ENCODE data around the gene CCDC181.
A peak's percentile ranks its signal among the peaks of the same experiment; 100 is the strongest.

Gene CCDC181

DNA sequence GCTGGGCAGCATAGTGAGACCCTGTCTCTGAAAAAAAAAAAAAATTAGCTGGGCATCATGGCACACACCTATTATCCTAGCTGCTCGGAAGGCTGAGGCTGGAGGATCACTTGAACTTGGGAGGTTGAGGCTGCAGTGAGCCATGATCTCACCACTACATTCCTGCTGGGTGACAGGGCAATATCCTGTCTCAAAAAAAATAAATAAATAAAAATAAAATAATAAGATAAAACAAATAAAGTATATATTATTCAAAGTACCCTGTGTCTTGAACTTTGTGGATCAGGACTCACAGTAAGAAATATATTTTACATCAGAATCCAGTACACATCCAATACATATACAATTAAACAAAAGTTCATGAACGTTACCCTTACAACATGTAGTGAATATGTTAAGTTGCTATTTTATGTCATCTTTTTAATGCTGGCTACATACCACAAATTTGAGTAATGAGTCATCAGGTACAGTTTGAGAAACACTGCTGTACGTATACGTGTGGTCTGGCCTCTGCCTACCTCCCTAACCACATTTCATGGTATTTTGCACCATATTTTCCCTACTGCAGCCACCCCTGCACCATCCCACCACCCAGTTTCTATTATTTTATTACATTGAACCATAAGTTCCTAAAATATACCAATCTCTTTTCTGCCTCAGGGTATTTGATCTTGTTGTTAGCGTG, 64.1 kb downstream of the CCDC181 start:
- Histone ChIP-seq H2BK5ac (ENCODE audit: low read depth, low read length, poor library complexity, severe bottlenecking) (no peak overlapping the region), H3K23ac (ENCODE audit: low read length in 2 of 2) (no peak overlapping the region), H4K91ac (ENCODE audit: low read length) (no peak overlapping the region), H3K18ac (ENCODE audit: low read depth in 1 of 2, low read length in 2 of 2) (no peak overlapping the region), H3K4me3 (ENCODE audit: insufficient read depth in 1 of 2, low read depth in 1 of 2, low read length in 2 of 2) (no peak overlapping the region), H2BK120ac (ENCODE audit: low read depth, low read length) (no peak overlapping the region), H4K8ac (ENCODE audit: low read length) (no peak overlapping the region), H3K14ac (ENCODE audit: low read length in 2 of 2) (no peak overlapping the region), H3K27me3 (ENCODE audit: control insufficient read depth in 1 of 2, insufficient read depth in 1 of 2, low read length in 2 of 2) (no peaks in the 10 kb centered on the region), H2AFZ (ENCODE audit: low read depth, low read length) (no peak overlapping the region), H3K9me3 (ENCODE audit: control insufficient read depth, low read length) (no peaks in the 10 kb centered on the region), H2AK5ac (ENCODE audit: low read length, severe bottlenecking) (no peak overlapping the region), H2BK12ac (ENCODE audit: low read length in 2 of 2) (no peak overlapping the region), H3K36me3 (ENCODE audit: control insufficient read depth in 1 of 2, insufficient read depth in 2 of 2, low read depth in 1 of 2, low read length in 2 of 2) (no peaks in the 10 kb centered on the region), H3K4me2 (ENCODE audit: low read length, poor library complexity, severe bottlenecking) (no peak overlapping the region), H3K4me1 (ENCODE audit: control insufficient read depth, insufficient read depth, low read depth, low read length) (peaks cover 2% of the 10 kb centered on the region), H3K9ac (ENCODE audit: low read length) (no peak overlapping the region), H2BK15ac (ENCODE audit: low read depth, poor library complexity, severe bottlenecking) (no peak overlapping the region), H3K4ac (ENCODE audit: low read depth in 1 of 2, low read length in 2 of 2) (no peak overlapping the region), H3K79me1 (replicated peaks; ENCODE audit: low read length, poor library complexity, severe bottlenecking) (peaks cover 15% of the 10 kb centered on the region), H3K27ac (ENCODE audit: low read length, poor library complexity, severe bottlenecking) (peak overlapping the region; percentile 89)
- 27% methylated on average over 3 of the region's 5 CpGs for WGBS
- peak; percentile 81 for DNase-seq

DNA sequence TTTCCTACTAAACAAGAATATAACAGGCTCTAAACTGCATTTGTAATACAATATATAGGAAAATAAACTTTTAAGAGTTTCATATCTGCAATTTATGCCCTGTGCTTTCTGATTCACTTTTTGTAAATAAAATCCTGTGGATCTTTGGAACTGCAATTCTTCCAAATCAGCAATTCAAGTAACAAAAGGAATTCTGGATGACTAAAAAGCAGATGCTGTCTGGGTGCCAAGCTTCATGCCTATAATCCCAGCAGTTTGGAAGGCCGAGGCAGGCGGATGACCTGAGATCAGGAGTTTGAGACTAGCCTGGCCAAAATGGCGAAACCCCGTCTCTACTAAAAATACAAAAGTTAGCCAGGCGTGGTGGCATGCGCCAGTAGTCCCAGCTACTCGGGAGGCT, 66.0 kb downstream of the CCDC181 start:
- Histone ChIP-seq H3K9me3 (ENCODE audit: control insufficient read depth, low read length) (no peaks in the 10 kb centered on the region), H3K27ac (ENCODE audit: low read length, poor library complexity, severe bottlenecking) (no peak overlapping the region), H3K23ac (ENCODE audit: low read length in 2 of 2) (no peak overlapping the region), H2BK5ac (ENCODE audit: low read depth, low read length, poor library complexity, severe bottlenecking) (no peak overlapping the region), H2AK5ac (ENCODE audit: low read length, severe bottlenecking) (no peak overlapping the region), H4K91ac (ENCODE audit: low read length) (no peak overlapping the region), H3K4me2 (ENCODE audit: low read length, poor library complexity, severe bottlenecking) (no peak overlapping the region), H2BK12ac (ENCODE audit: low read length in 2 of 2) (no peak overlapping the region), H2BK15ac (ENCODE audit: low read depth, poor library complexity, severe bottlenecking) (no peak overlapping the region), H3K4me1 (ENCODE audit: control insufficient read depth, insufficient read depth, low read depth, low read length) (peaks cover 2% of the 10 kb centered on the region), H2BK120ac (ENCODE audit: low read depth, low read length) (no peak overlapping the region), H3K27me3 (ENCODE audit: control insufficient read depth in 1 of 2, insufficient read depth in 1 of 2, low read length in 2 of 2) (no peaks in the 10 kb centered on the region), H3K36me3 (ENCODE audit: control insufficient read depth in 1 of 2, insufficient read depth in 2 of 2, low read depth in 1 of 2, low read length in 2 of 2) (no peaks in the 10 kb centered on the region), H3K9ac (ENCODE audit: low read length) (peak overlapping the region; percentile 55), H3K14ac (ENCODE audit: low read length in 2 of 2) (no peak overlapping the region), H4K8ac (ENCODE audit: low read length) (no peak overlapping the region), H2AFZ (ENCODE audit: low read depth, low read length) (no peak overlapping the region), H3K4me3 (ENCODE audit: insufficient read depth in 1 of 2, low read depth in 1 of 2, low read length in 2 of 2) (no peak overlapping the region), H3K4ac (ENCODE audit: low read depth in 1 of 2, low read length in 2 of 2) (no peak overlapping the region), H3K79me1 (replicated peaks; ENCODE audit: low read length, poor library complexity, severe bottlenecking) (peaks cover 12% of the 10 kb centered on the region), H3K18ac (ENCODE audit: low read depth in 1 of 2, low read length in 2 of 2) (peak overlapping the region in 1 of 2 experiments; percentile 12)
- 96% methylated on average over 7 of the region's 7 CpGs for WGBS
- DNase-seq: no peak

DNA sequence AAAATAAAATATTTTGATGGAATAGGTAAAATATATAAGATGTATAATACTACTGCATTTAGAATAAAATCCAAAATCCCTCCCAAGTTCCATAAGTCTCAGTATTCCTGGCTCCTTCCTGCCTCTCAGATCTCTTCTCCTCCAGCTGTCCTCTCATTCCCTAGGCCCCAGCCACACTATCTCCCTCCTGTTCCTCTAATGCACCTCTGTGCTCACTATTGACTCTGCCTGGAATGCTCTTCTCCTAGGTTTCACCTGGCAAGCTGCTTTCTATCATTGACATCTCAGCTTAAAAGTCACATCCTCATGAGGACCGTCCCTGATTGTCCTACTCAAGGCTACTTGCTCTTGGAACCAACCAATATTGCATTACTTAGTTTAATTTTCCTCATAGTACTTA, 66.9 kb downstream of the CCDC181 start:
- no peak overlapping the region for H2BK120ac ChIP-seq (ENCODE audit: low read depth, low read length)
- H3K23ac ChIP-seq (ENCODE audit: low read length in 2 of 2): no peak overlapping the region
- H2AFZ ChIP-seq (ENCODE audit: low read depth, low read length): no peak overlapping the region
- no peak overlapping the region for H3K14ac ChIP-seq (ENCODE audit: low read length in 2 of 2)
- H4K91ac ChIP-seq (ENCODE audit: low read length): no peak overlapping the region
- H4K8ac ChIP-seq (ENCODE audit: low read length): peak overlapping the region; percentile 12
- H3K27ac ChIP-seq (ENCODE audit: low read length, poor library complexity, severe bottlenecking): no peak overlapping the region
- H3K4me3 ChIP-seq (ENCODE audit: insufficient read depth in 1 of 2, low read depth in 1 of 2, low read length in 2 of 2): no peak overlapping the region
- WGBS: 89% methylated on average over 1 of the region's 1 CpG
- H3K79me1 ChIP-seq (replicated peaks; ENCODE audit: low read length, poor library complexity, severe bottlenecking): peaks cover 13% of the 10 kb centered on the region
- H3K27me3 ChIP-seq (ENCODE audit: control insufficient read depth in 1 of 2, insufficient read depth in 1 of 2, low read length in 2 of 2): no peaks in the 10 kb centered on the region
- H3K4me2 ChIP-seq (ENCODE audit: low read length, poor library complexity, severe bottlenecking): no peak overlapping the region
- no peak overlapping the region for H3K4ac ChIP-seq (ENCODE audit: low read depth in 1 of 2, low read length in 2 of 2)
- no peak overlapping the region for H2BK12ac ChIP-seq (ENCODE audit: low read length in 2 of 2)
- H3K9ac ChIP-seq (ENCODE audit: low read length): no peak overlapping the region
- no peak overlapping the region for H2BK5ac ChIP-seq (ENCODE audit: low read depth, low read length, poor library complexity, severe bottlenecking)
- H2AK5ac ChIP-seq (ENCODE audit: low read length, severe bottlenecking): no peak overlapping the region
- no peak overlapping the region for H2BK15ac ChIP-seq (ENCODE audit: low read depth, poor library complexity, severe bottlenecking)
- no peaks in the 10 kb centered on the region for H3K9me3 ChIP-seq (ENCODE audit: control insufficient read depth, low read length)
- peak overlapping the region in 1 of 2 experiments; percentile 37 for H3K18ac ChIP-seq (ENCODE audit: low read depth in 1 of 2, low read length in 2 of 2)
- no peaks in the 10 kb centered on the region for H3K36me3 ChIP-seq (ENCODE audit: control insufficient read depth in 1 of 2, insufficient read depth in 2 of 2, low read depth in 1 of 2, low read length in 2 of 2)
- peaks cover 2% of the 10 kb centered on the region for H3K4me1 ChIP-seq (ENCODE audit: control insufficient read depth, insufficient read depth, low read depth, low read length)
- DNase-seq: no peak

DNA sequence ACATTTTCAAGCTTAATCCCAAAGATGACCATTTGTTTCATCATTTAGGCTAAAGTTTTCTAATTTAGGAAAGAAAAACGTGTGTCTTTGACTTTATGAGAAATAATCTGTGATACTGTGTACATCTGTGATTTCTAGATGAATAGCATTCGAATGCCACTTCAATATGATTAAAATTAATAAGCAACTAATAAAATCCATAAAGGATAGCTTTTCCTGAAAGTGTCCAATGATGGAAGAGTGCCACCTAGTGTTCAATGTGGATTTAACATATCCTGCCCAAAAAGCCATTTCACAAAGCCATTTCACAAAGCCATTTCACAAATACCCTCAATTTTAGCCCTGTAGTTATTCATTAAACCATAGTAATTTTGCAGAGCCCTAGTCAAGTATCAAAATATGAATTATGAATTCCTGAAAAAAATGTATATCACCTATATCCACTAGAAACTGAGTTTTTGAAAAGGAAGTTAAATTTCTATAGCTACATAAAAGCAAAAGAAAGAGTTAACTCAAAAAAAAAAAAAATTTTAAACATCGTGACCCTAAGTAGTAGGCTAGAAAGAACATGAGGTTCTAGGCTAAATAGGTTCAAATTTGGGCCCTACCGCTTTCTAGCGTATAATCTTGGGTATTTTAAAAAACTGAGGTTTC, 78.8 kb downstream of the CCDC181 start:
- peak; percentile 59 for DNase-seq
- H3K9me3 ChIP-seq (ENCODE audit: control insufficient read depth, low read length): no peaks in the 10 kb centered on the region
- H3K27me3 ChIP-seq (ENCODE audit: control insufficient read depth in 1 of 2, insufficient read depth in 1 of 2, low read length in 2 of 2): no peaks in the 10 kb centered on the region
- H3K79me1 ChIP-seq (replicated peaks; ENCODE audit: low read length, poor library complexity, severe bottlenecking): peaks cover 14% of the 10 kb centered on the region
- no peak overlapping the region for H3K4me3 ChIP-seq (ENCODE audit: insufficient read depth in 1 of 2, low read depth in 1 of 2, low read length in 2 of 2)
- H3K27ac ChIP-seq (ENCODE audit: low read length, poor library complexity, severe bottlenecking): no peak overlapping the region
- H4K8ac ChIP-seq (ENCODE audit: low read length): no peak overlapping the region
- H4K91ac ChIP-seq (ENCODE audit: low read length): no peak overlapping the region
- H3K23ac ChIP-seq (ENCODE audit: low read length in 2 of 2): no peak overlapping the region
- no peak overlapping the region for H3K4me2 ChIP-seq (ENCODE audit: low read length, poor library complexity, severe bottlenecking)
- H2AK5ac ChIP-seq (ENCODE audit: low read length, severe bottlenecking): no peak overlapping the region
- H3K14ac ChIP-seq (ENCODE audit: low read length in 2 of 2): no peak overlapping the region
- no peak overlapping the region for H2BK12ac ChIP-seq (ENCODE audit: low read length in 2 of 2)
- no peak overlapping the region for H3K18ac ChIP-seq (ENCODE audit: low read depth in 1 of 2, low read length in 2 of 2)
- no peak overlapping the region for H2AFZ ChIP-seq (ENCODE audit: low read depth, low read length)
- H3K4ac ChIP-seq (ENCODE audit: low read depth in 1 of 2, low read length in 2 of 2): no peak overlapping the region
- no peaks in the 10 kb centered on the region for H3K36me3 ChIP-seq (ENCODE audit: control insufficient read depth in 1 of 2, insufficient read depth in 2 of 2, low read depth in 1 of 2, low read length in 2 of 2)
- no peaks in the 10 kb centered on the region for H3K4me1 ChIP-seq (ENCODE audit: control insufficient read depth, insufficient read depth, low read depth, low read length)
- no peak overlapping the region for H2BK5ac ChIP-seq (ENCODE audit: low read depth, low read length, poor library complexity, severe bottlenecking)
- no peak overlapping the region for H2BK15ac ChIP-seq (ENCODE audit: low read depth, poor library complexity, severe bottlenecking)
- 100% methylated on average over 1 of the region's 5 CpGs for WGBS
- no peak overlapping the region for H2BK120ac ChIP-seq (ENCODE audit: low read depth, low read length)
- H3K9ac ChIP-seq (ENCODE audit: low read length): no peak overlapping the region

Data from mesenchymal stem cell (in vitro differentiated cells and primary cell).